H1 (cell line): ENCODE results near the gene AK6. TPM values are rescaled to one million over a fixed set of nuclear protein-coding genes. Genes with fewer than 3 reads are reported as not detected.
A peak's percentile ranks its signal among the peaks of the same experiment; 100 is the strongest.

Experiments
- CTCF ChIA-PET: fragments of 300-600 bp; sonication (Branson Sonifier 250); formaldehyde crosslinking; loops from one replicate; lab custom pipeline; 2021; ENCODE audit not compliant: partially characterized antibody; lab: Charles Lee
- POLR2A ChIA-PET: fragments of 300-600 bp; sonication (Branson Sonifier 250); formaldehyde crosslinking; loops from one replicate; lab custom pipeline; 2021; ENCODE audit warnings: inconsistent platforms; ENCODE audit not compliant: partially characterized antibody; lab: Charles Lee
- DNase-seq, 2 experiments: peaks; one replicate each; pipeline versions ENCODE4 v3.0.0 to v3.0.0-alpha.2; 2010 to 2022; ENCODE audit warnings: low spot score in 2 of 2, low read depth in 1 of 2, mixed read lengths in 1 of 2
- FAIRE-seq: peaks from 2 replicates; lab custom pipeline; 2011; peaks lifted over from hg19 to GRCh38; lab: Jason Lieb, UNC
- H2AFZ ChIP-seq: 2 replicates; pipeline ENCODE4 v1.8.1; 2012; ENCODE audit warnings: low read length, inconsistent platforms
- H2AK5ac ChIP-seq: 2 replicates; pipeline ENCODE4 v1.6.1; 2013; ENCODE audit warnings: low read depth, low read length
- H2BK120ac ChIP-seq: replicated peaks from 2 replicates; pipeline ENCODE3; 2013; ENCODE audit warnings: low read depth, low read length, inconsistent platforms
- H2BK12ac ChIP-seq: 2 replicates; pipeline ENCODE4 v1.6.1; 2013; ENCODE audit warnings: low read depth, low read length
- H2BK15ac ChIP-seq: 2 replicates; pipeline ENCODE4 v1.6.1; 2013; ENCODE audit warnings: low read length
- H2BK20ac ChIP-seq: 2 replicates; pipeline ENCODE4 v1.6.1; 2013; ENCODE audit warnings: low read length
- H2BK5ac ChIP-seq: 2 replicates; pipeline ENCODE4 v1.6.1; 2013; ENCODE audit warnings: low read depth, low read length
- H3K14ac ChIP-seq: 2 replicates; pipeline ENCODE4 v1.6.1; 2013; ENCODE audit warnings: inconsistent platforms; ENCODE audit not compliant: insufficient read length
- H3K18ac ChIP-seq: 2 replicates; pipeline ENCODE4 v1.6.1; 2013; ENCODE audit warnings: low read length; ENCODE audit errors: extremely low read depth
- H3K23ac ChIP-seq: 2 replicates; pipeline ENCODE4 v1.6.1; 2013; ENCODE audit warnings: inconsistent platforms; ENCODE audit not compliant: insufficient read length
- H3K23me2 ChIP-seq: 2 replicates; pipeline ENCODE4 v1.6.1; 2013; ENCODE audit warnings: low read depth, low read length
- H3K27ac ChIP-seq: 2 replicates; pipeline ENCODE4 v1.6.1; 2011; ENCODE audit warnings: low read depth, low read length, inconsistent platforms
- H3K27me3 ChIP-seq, 4 experiments: replicated peaks in 1 of 4; 1 replicate in 1 of 4; 2 replicates in 3 of 4; pipeline versions ENCODE4 v1.6.1 to v1.8.1; 2011 to 2013; ENCODE audit warnings: low read length in 3 of 4, mild to moderate bottlenecking in 3 of 4, inconsistent platforms in 2 of 4, mixed read lengths in 2 of 4, moderate library complexity in 1 of 4; ENCODE audit not compliant: control insufficient read depth in 3 of 4, insufficient read depth in 3 of 4; ENCODE audit errors: extremely low read depth in 1 of 4
- H3K36me3 ChIP-seq, 4 experiments: 2 replicates each; pipeline versions ENCODE4 v1.6.1 to v1.8.1; 2011 to 2013; ENCODE audit warnings: mild to moderate bottlenecking in 4 of 4, low read length in 3 of 4, moderate library complexity in 2 of 4, control low read depth in 1 of 4, inconsistent platforms in 1 of 4; ENCODE audit not compliant: insufficient read depth in 4 of 4, control insufficient read depth in 2 of 4
- H3K4ac ChIP-seq: replicated peaks from 2 replicates; pipeline ENCODE3; 2013; ENCODE audit warnings: low read length, low read depth, mixed read lengths, inconsistent platforms; ENCODE audit not compliant: insufficient read length
- H3K4me1 ChIP-seq, 4 experiments: replicated peaks in 1 of 4; 1 replicate in 1 of 4; 2 replicates in 3 of 4; pipeline versions ENCODE4 v1.6.1 to v1.8.1; 2011 to 2013; ENCODE audit warnings: low read length in 3 of 4, inconsistent platforms in 2 of 4, mixed read lengths in 1 of 4; ENCODE audit not compliant: insufficient read depth in 4 of 4, control insufficient read depth in 3 of 4
- H3K4me2 ChIP-seq, 2 experiments: 2 replicates each; pipeline versions ENCODE4 v1.6.1 to v1.8.1; 2011 to 2013; ENCODE audit warnings: low read depth in 2 of 2, low read length in 2 of 2, control low read depth in 1 of 2, inconsistent platforms in 1 of 2, mild to moderate bottlenecking in 1 of 2; ENCODE audit not compliant: insufficient read depth in 1 of 2
- H3K4me3 ChIP-seq, 4 experiments: fragments of 200-600, 300-600 bp in 1 of 4; sonication (generic), shearing (Covaris generic), sonication (Bioruptor Twin) in 1 of 4; 2 replicates each; pipeline versions ENCODE4 v1.5.1 to v1.8.1; 2011 to 2016; ENCODE audit warnings: low read length in 4 of 4, low read depth in 3 of 4, control low read depth in 2 of 4, inconsistent platforms in 2 of 4, mild to moderate bottlenecking in 2 of 4, mixed read lengths in 1 of 4, moderate library complexity in 1 of 4; ENCODE audit not compliant: insufficient read depth in 2 of 4; ENCODE audit errors: extremely low read depth in 1 of 4
- H3K56ac ChIP-seq: replicated peaks from 2 replicates; pipeline ENCODE3; 2013; ENCODE audit warnings: low read depth, mild to moderate bottlenecking, mixed read lengths, low read length, inconsistent platforms; ENCODE audit not compliant: insufficient read length
- H3K79me1 ChIP-seq: 2 replicates; pipeline ENCODE4 v1.6.1; 2013; ENCODE audit warnings: low read depth, low read length, control low read depth
- H3K79me2 ChIP-seq, 2 experiments: 2 replicates each; pipeline versions ENCODE4 v1.6.1 to v1.8.1; 2012 to 2013; ENCODE audit warnings: low read length in 2 of 2, mild to moderate bottlenecking in 2 of 2, inconsistent platforms in 1 of 2; ENCODE audit not compliant: insufficient read depth in 2 of 2, control insufficient read depth in 1 of 2
- H3K9ac ChIP-seq, 4 experiments: replicated peaks in 1 of 4; 1 replicate in 1 of 4; 2 replicates in 3 of 4; pipeline versions ENCODE4 v1.6.1 to v1.8.1; 2011 to 2013; ENCODE audit warnings: low read depth in 3 of 4, low read length in 3 of 4, control low read depth in 2 of 4, mild to moderate bottlenecking in 2 of 4, moderate library complexity in 2 of 4, inconsistent platforms in 1 of 4; ENCODE audit errors: extremely low read depth in 1 of 4
- H3K9me3 ChIP-seq, 2 experiments: 2 replicates each; pipeline versions ENCODE4 v1.6.1 to v1.8.1; 2012 to 2013; ENCODE audit warnings: mild to moderate bottlenecking in 2 of 2, moderate library complexity in 2 of 2, control low read depth in 1 of 2, inconsistent platforms in 1 of 2, low read depth in 1 of 2, low read length in 1 of 2, mixed read lengths in 1 of 2; ENCODE audit not compliant: insufficient read depth in 2 of 2
- H4K20me1 ChIP-seq, 2 experiments: replicated peaks in 1 of 2; 2 replicates each; pipeline versions ENCODE3 to v1.8.1; 2011 to 2013; ENCODE audit warnings: inconsistent platforms in 2 of 2, low read length in 2 of 2, mild to moderate bottlenecking in 1 of 2; ENCODE audit not compliant: insufficient read depth in 2 of 2, control insufficient read depth in 1 of 2
- H4K5ac ChIP-seq: 2 replicates; pipeline ENCODE4 v1.6.1; 2013; ENCODE audit warnings: low read length, low read depth, mixed read lengths, inconsistent platforms; ENCODE audit not compliant: insufficient read length
- H4K8ac ChIP-seq: 2 replicates; pipeline ENCODE4 v1.8.0; 2013; ENCODE audit warnings: mild to moderate bottlenecking, moderate library complexity, low read length, inconsistent platforms; ENCODE audit not compliant: insufficient read depth; ENCODE audit errors: extremely low read depth
- H4K91ac ChIP-seq: replicated peaks from 2 replicates; pipeline ENCODE3; 2013; ENCODE audit warnings: low read length, mixed read lengths, inconsistent platforms; ENCODE audit not compliant: insufficient read length
- BRCA1 ChIP-seq: IDR thresholded peaks from 2 replicates; pipeline ENCODE4 v1.6.1; 2012; ENCODE audit warnings: low read depth, low read length, improper control_type of control experiment
- MAFK ChIP-seq: IDR thresholded peaks from 2 replicates; pipeline ENCODE4 v1.6.1; 2012; ENCODE audit warnings: low read depth, mild to moderate bottlenecking, improper control_type of control experiment, low read length
- WGBS, 2 experiments: shearing (Covaris generic) in 1 of 2; methylation state at CpG; one replicate each; pipeline versions ENCODE4 v1.1.6 to v1.1.7; 2013 to 2015; ENCODE audit warnings: low lambda C conversion rate in 2 of 2, mixed read lengths in 2 of 2, inconsistent platforms in 1 of 2, low coverage in 1 of 2, missing lambda C conversion rate in 1 of 2; ENCODE audit not compliant: insufficient replicate concordance in 2 of 2, insufficient coverage in 1 of 2, insufficient read length in 1 of 2; ENCODE audit errors: extremely low coverage in 1 of 2, missing lambda C conversion rate in 1 of 2; 5-methylcytosine and 5-hydroxymethylcytosine counted together
- polyA plus RNA-seq, 7 experiments: library from polyadenylated mRNA; depleted of rRNA in 3 of 7; stranded (reverse) in 5 of 7; unstranded in 2 of 7; fragments of >200 nt in 5 of 7; fragments of 200-250 nt in 2 of 7; gene quantifications; 1 replicate in 5 of 7; 2 replicates in 1 of 7; 4 replicates in 1 of 7; pipeline versions ENCODE4 v1.2.1 to v1.2.3, GENCODE V29; 2011 to 2013; ENCODE audit warnings: missing spikeins in 2 of 7, mixed read lengths in 2 of 7
- total RNA-seq: library from RNA; stranded (reverse); fragmentation: NEBNext Ultra II Directional; extraction: Animal tissue kit (Norgen Biotek cat#: 25700); gene quantifications from 2 replicates; pipeline ENCODE4 v1.2.1, GENCODE V29; 2021

Gene AK6
- total and polyA plus RNA-seq, 2 of the 8 experiments (the other 6 are each of a cell fraction or from before 2014, with no cell fraction given): 22.5 to 51.2 TPM

DNA sequence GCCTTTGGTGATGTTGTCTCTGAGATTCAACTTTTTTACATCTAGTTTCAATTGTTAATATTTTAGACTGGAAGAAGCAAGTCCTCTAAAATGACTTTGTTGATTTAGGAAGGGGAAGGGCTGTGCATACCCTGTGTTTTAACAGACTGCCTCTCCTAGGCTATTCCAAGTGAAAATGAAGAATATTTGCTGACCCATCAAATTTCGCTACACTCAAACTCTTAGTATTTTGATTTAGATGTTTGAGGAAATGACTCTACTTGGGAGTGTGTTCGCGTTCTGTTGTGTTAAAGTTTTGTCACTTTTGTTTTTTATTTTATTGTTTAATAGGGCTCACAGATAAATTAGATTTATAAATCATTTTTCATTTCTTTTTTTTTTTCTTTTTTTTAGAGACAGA, 49.2 kb upstream of the AK6 start:
- 89% methylated on average over 3 of the region's 3 CpGs; no CpG with 5 or more reads in 1 of the 2 experiments for WGBS, 2 experiments
- H3K4ac ChIP-seq: no peak overlapping the region
- H3K9ac ChIP-seq: no peak overlapping the region
- ChIA-PET POLR2A (no interaction called here), CTCF (no interaction called here)
- H2BK15ac ChIP-seq: no peak overlapping the region
- no peaks in the 10 kb centered on the region; a peak in 2 of 7 replicates for H3K4me1 ChIP-seq
- H4K8ac ChIP-seq: no peak overlapping the region
- no peak overlapping the region for H3K23ac ChIP-seq
- H4K20me1 ChIP-seq: peaks cover 0 to 2% of the 10 kb centered on the region in 2 experiments
- peaks cover 9% of the 10 kb centered on the region for H3K23me2 ChIP-seq
- no peak overlapping the region for H2BK20ac ChIP-seq
- H3K27ac ChIP-seq: no peak overlapping the region
- H3K56ac ChIP-seq: no peak overlapping the region
- H4K5ac ChIP-seq: no peak overlapping the region
- H3K27me3 ChIP-seq: no peaks in the 10 kb centered on the region
- DNase-seq: no peak
- H2BK5ac ChIP-seq: no peak overlapping the region
- H4K91ac ChIP-seq: no peak overlapping the region
- H3K14ac ChIP-seq: no peak overlapping the region
- no peaks in the 10 kb centered on the region; the same call in 1 of the 2 replicates for H3K79me1 ChIP-seq
- no peak overlapping the region for H3K4me3 ChIP-seq
- no peak for FAIRE-seq
- no peak overlapping the region for H3K4me2 ChIP-seq
- no peak overlapping the region for H2AK5ac ChIP-seq
- no peak overlapping the region for H2BK120ac ChIP-seq
- peaks cover 0 to 24% (median 8%) of the 10 kb centered on the region in 4 experiments; a peak in 4 of 8 replicates for H3K36me3 ChIP-seq
- H2AFZ ChIP-seq: no peak overlapping the region
- H2BK12ac ChIP-seq: no peak overlapping the region
- peaks cover 0 to 7% of the 10 kb centered on the region in 2 experiments; a peak in 2 of 4 replicates for H3K79me2 ChIP-seq
- no peak for TF ChIP-seq BRCA1
- TF ChIP-seq MAFK: peak; percentile 90
- H3K18ac ChIP-seq: no peak overlapping the region
- 0 out of 4 replicates have a peak, but pooled peaks cover 0 to 4% of the 10 kb centered on the region in 2 experiments for H3K9me3 ChIP-seq
